GM10248 (cell line): ENCODE measurements around the gene ARV1.
"Not testable (repeated sequence)": the region's sequence is repeated elsewhere in the genome, so short reads cannot be mapped to it uniquely, and the experiment has no call there.

ENCODE experiments used
- CTCF ChIA-PET: fragments of 300-600 bp; sonication (Branson Sonifier 250); formaldehyde crosslinking; extraction: SDS; loops from one replicate; lab custom pipeline; 2021; ENCODE audit warnings: antibody characterized with exemption; lab: Yijun Ruan, JAX
- POLR2A ChIA-PET: fragments of 350-650 bp; sonication (Branson Sonifier 250); formaldehyde crosslinking; extraction: SDS; loops from one replicate; lab custom pipeline; 2020; ENCODE audit warnings: antibody characterized with exemption; lab: Yijun Ruan, JAX
- DNase-seq: peaks from one replicate; pipeline ENCODE4 v3.0.0; 2012; ENCODE audit errors: extremely low spot score
- TF ChIP-seq, protein P1 (sequence below): IDR thresholded peaks from 2 replicates; pipeline ENCODE4 v1.5.1; 2012; ENCODE audit warnings: mild to moderate bottlenecking, low read depth; ENCODE audit errors: extremely low read depth, missing control alignments, control extremely low read depth

The ARV1 gene

DNA sequence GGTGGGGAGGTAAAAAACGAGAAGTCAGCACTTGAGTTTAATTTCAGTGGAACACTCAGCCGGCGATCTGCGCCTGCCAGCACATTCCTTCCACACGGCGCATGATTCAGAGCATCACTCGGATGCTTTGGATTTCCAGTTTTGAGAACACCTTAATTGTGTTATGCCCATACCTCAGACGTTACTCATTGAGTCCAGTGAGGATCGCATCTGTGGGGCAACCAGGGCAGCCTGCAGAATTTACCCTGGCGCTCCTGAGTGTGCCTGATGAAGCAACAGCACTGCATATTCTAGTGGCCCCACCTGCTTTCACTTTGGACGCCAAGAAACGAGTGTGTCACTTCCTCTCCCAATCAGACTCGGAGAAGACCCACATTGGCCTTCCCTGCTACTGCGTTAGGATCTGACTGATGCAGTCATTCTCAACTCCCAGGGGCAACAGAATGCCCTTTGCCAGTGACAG, 41.3 kb downstream of the ARV1 start:
- CTCF ChIA-PET, result no interaction called here
- DNase-seq, result no peak
- TF ChIP-seq, protein P1, sequence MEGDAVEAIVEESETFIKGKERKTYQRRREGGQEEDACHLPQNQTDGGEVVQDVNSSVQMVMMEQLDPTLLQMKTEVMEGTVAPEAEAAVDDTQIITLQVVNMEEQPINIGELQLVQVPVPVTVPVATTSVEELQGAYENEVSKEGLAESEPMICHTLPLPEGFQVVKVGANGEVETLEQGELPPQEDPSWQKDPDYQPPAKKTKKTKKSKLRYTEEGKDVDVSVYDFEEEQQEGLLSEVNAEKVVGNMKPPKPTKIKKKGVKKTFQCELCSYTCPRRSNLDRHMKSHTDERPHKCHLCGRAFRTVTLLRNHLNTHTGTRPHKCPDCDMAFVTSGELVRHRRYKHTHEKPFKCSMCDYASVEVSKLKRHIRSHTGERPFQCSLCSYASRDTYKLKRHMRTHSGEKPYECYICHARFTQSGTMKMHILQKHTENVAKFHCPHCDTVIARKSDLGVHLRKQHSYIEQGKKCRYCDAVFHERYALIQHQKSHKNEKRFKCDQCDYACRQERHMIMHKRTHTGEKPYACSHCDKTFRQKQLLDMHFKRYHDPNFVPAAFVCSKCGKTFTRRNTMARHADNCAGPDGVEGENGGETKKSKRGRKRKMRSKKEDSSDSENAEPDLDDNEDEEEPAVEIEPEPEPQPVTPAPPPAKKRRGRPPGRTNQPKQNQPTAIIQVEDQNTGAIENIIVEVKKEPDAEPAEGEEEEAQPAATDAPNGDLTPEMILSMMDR, result no peak
- POLR2A ChIA-PET, result no interaction called here

GRCh38 chr1:231020816-231021215, 41.9 kb downstream of the ARV1 start:
- ChIA-PET POLR2A (no interaction called here), CTCF (no interaction called here)
- TF ChIP-seq, protein P1, result no peak
- no peak for DNase-seq

GRCh38 chr1:231021540-231022031, 42.7 kb downstream of the ARV1 start:
- ChIA-PET CTCF (no interaction called here), POLR2A (no interaction called here)
- TF ChIP-seq, protein P1, result no peak
- no peak for DNase-seq

DNA sequence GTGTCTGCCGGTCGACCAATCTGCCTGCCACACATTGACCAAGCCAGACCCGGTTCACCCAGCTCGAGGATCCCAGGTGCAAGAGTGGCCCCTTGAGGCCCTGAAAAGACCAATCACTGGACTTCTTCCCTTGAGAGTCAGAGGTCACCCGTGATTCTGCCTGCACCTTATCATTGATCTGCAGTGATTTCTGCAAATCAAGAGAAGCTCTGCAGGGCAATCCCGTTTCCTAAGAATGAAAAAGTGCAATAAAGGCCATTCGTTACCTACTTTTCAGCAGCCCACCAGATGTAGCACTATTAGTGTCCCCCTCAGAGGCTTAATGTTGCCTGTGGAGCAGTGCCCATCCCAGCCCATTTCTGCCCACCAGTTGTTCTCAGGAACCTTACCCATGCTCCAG, 43.6 kb downstream of the ARV1 start:
- DNase-seq, CTCF ChIA-PET, POLR2A ChIA-PET: not testable (repeated sequence)

DNA sequence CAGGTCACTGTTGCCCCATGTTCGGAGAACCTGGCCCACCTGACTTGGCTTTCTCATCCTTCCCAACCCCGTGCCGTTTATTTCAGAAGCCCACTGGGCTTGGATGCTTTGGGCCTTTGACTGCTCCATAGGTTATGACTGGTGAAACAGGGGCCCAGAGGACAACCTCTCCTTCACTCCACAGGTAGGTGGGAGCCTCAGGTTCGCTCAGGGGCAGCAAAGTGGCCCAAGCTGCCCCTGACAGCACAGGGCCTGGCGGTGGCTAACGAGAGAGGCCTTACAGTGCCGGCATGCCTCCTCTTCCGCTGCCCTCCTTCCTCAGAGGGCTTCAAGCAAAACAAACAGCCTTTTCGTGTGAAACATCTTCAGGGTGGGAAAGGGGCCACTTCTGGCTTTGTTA, 44.3 kb downstream of the ARV1 start:
- POLR2A ChIA-PET, result no interaction called here
- CTCF ChIA-PET, result no interaction called here
- DNase-seq, result no peak
- TF ChIP-seq, protein P1, result no peak

DNA sequence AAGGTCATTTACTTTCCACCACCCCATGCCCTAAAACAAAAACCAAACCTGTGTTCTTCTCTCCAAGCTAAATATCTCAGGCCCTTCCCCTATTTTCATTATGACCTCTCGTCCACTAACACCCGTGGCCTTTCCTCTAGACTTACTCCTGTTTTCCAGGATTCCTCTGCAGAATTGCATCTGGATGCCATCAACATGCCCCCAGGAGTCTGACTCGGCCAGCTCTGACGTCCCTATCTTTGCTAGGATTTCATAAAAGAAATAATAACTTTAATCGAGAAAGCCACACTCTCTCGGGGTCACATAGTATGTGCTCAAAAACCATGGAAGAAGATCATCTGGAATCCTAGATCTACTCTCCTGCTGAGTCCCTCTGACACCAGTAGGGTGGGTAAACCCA, 47.7 kb downstream of the ARV1 start:
- ChIA-PET CTCF (no interaction called here), POLR2A (no interaction called here)
- DNase-seq, result no peak
- TF ChIP-seq, protein P1, result no peak

- TF ChIP-seq, protein P1, result no peak
- ChIA-PET CTCF (no interaction called here), POLR2A (no interaction called here)
- DNase-seq, result no peak
These were observed 48.4 kb downstream of the ARV1 start for GRCh38 chr1:231027136-231027925.
